GM12878 (cell line): ENCODE data around the gene HLA-DRB1. TPM values are rescaled to one million over a fixed set of nuclear protein-coding genes. Genes with fewer than 3 reads are reported as not detected.

Experiments used
- CEBPB ChIP-seq, 2 experiments: fragments of 150-350 bp in 1 of 2; IDR thresholded peaks; 2 replicates each; pipeline ENCODE4 v1.6.1; 2012 to 2014; ENCODE audit warnings: low read depth in 2 of 2, low read length in 2 of 2, borderline replicate concordance in 1 of 2, inconsistent platforms in 1 of 2
- CEBPZ ChIP-seq: fragments of 150-350 bp; IDR thresholded peaks from 2 replicates; pipeline ENCODE4 v1.6.1; 2016; ENCODE audit warnings: low read depth, low read length
- CHD1 ChIP-seq: IDR thresholded peaks from 2 replicates; pipeline ENCODE4 v1.6.1; 2012; ENCODE audit warnings: low read depth, low read length, improper control_type of control experiment
- E2F8 ChIP-seq: fragments of 450-650 bp; IDR thresholded peaks from 2 replicates; pipeline ENCODE4 v1.6.1; 2018; ENCODE audit warnings: mild to moderate bottlenecking, low read depth, moderate library complexity; ENCODE audit not compliant: partially characterized antibody
- EED ChIP-seq: sonication (generic); IDR thresholded peaks from 2 replicates; pipeline ENCODE4 v1.6.1; 2016; ENCODE audit warnings: antibody characterized with exemption, low read depth
- EP300 ChIP-seq, 2 experiments: fragments of 150-350 bp in 1 of 2; IDR thresholded peaks; 2 replicates each; pipeline ENCODE4 v1.6.1; 2011 to 2012; ENCODE audit warnings: low read depth in 2 of 2, low read length in 2 of 2, borderline replicate concordance in 1 of 2, improper control_type of control experiment in 1 of 2, inconsistent platforms in 1 of 2; ENCODE audit not compliant: control insufficient read depth in 1 of 2
- ETV6 ChIP-seq, 2 experiments: fragments of 450-650 bp in 1 of 2; IDR thresholded peaks in 1 of 2; conservative IDR thresholded peaks in 1 of 2; 2 replicates each; pipeline ENCODE4 v1.6.1; 2014; ENCODE audit warnings: antibody characterized with exemption in 1 of 2, borderline replicate concordance in 1 of 2, low read depth in 1 of 2, mild to moderate bottlenecking in 1 of 2, moderate library complexity in 1 of 2
- MEF2A ChIP-seq: IDR thresholded peaks from 2 replicates; pipeline ENCODE4 v1.6.1; 2011; ENCODE audit warnings: low read depth, mild to moderate bottlenecking, low read length, moderate library complexity; ENCODE audit not compliant: insufficient read depth
- MLLT1 ChIP-seq: fragments of 450-650 bp; IDR thresholded peaks from 2 replicates; pipeline ENCODE4 v1.6.1; 2016; ENCODE audit warnings: mild to moderate bottlenecking
- PKNOX1 ChIP-seq: fragments of 450-650 bp; IDR thresholded peaks from 2 replicates; pipeline ENCODE4 v1.6.1; 2016; ENCODE audit warnings: mild to moderate bottlenecking
- RCOR1 ChIP-seq: conservative IDR thresholded peaks from 2 replicates; pipeline ENCODE4 v1.6.1; 2012; ENCODE audit warnings: low read depth, low read length, improper control_type of control experiment
- REST ChIP-seq: IDR thresholded peaks from 2 replicates; pipeline ENCODE4 v1.6.1; 2012; ENCODE audit warnings: mild to moderate bottlenecking, low read depth, low read length
- SMAD5 ChIP-seq: IDR thresholded peaks from 2 replicates; pipeline ENCODE4 v1.6.1; 2016; ENCODE audit warnings: antibody characterized with exemption, low read depth
- TCF3 ChIP-seq: IDR thresholded peaks from 2 replicates; pipeline ENCODE4 v1.6.1; 2012; ENCODE audit warnings: low read depth, mild to moderate bottlenecking, low read length, borderline replicate concordance; ENCODE audit not compliant: insufficient read depth
- TCF7 ChIP-seq: IDR thresholded peaks from 2 replicates; pipeline ENCODE4 v1.6.1; 2014; ENCODE audit warnings: antibody characterized with exemption, borderline replicate concordance
- ZSCAN29 ChIP-seq: fragments of 450-650 bp; IDR thresholded peaks from 2 replicates; pipeline ENCODE4 v1.6.1; 2017; ENCODE audit warnings: mild to moderate bottlenecking, moderate library complexity
- polyA plus RNA-seq, 11 experiments: library from polyadenylated mRNA; depleted of rRNA in 4 of 11; unstranded in 6 of 11; stranded (reverse) in 5 of 11; fragments of >200 nt; fragmentation: Nextera tagmentation in 4 of 11; fragmentation: Illumina TruSeq in 1 of 11; extraction: Ambion mirVana in 4 of 11; extraction: Trizol in 1 of 11; gene quantifications; 1 replicate in 1 of 11; 2 replicates in 10 of 11; pipeline versions ENCODE4 v1.2.1 to v1.2.3, GENCODE V29; 2011 to 2016; ENCODE audit warnings: inconsistent platforms in 2 of 11, missing spikeins in 2 of 11, low read depth in 1 of 11
- total RNA-seq, 4 experiments: library from RNA; depleted of rRNA in 3 of 4; stranded (reverse); fragments of >200 nt in 3 of 4; fragmentation: Illumina TruSeq in 1 of 4; extraction: Trizol in 1 of 4; gene quantifications; 2 replicates each; pipeline versions ENCODE4 v1.2.1 to v1.2.3, GENCODE V29; 2013 to 2021

The HLA-DRB1 gene
- total and polyA plus RNA-seq, 10 of the 15 experiments (the other 5 are each of a cell fraction or from before 2014, with no cell fraction given) = 312 to 1,082 (median 604) TPM

GRCh38 chr6:32637219-32637880, 47.7 kb upstream of the HLA-DRB1 start, which contains the start of gene HLA-DQA1 (continued):
- 0 out of 2 replicates have a peak, but pooled peaks have one; percentile 67 for TF ChIP-seq CHD1
- TF ChIP-seq CEBPZ = no peak
- TF ChIP-seq EP300 (IDR thresholded peaks at IDR 0.05; ENCODE audit: borderline replicate concordance in 1 of 2, control insufficient read depth in 1 of 2, low read depth in 2 of 2, low read length in 2 of 2) = no peak
- no peak for TF ChIP-seq ZSCAN29
- peak in 1 of 2 experiments; percentile 78; a peak in 1 of 4 replicates for TF ChIP-seq CEBPB (IDR thresholded peaks at IDR 0.05; ENCODE audit: borderline replicate concordance in 1 of 2, low read depth in 2 of 2, low read length in 2 of 2)
- TF ChIP-seq RCOR1 = no peak
- no peak for TF ChIP-seq PKNOX1
- TF ChIP-seq MLLT1 = peak; percentile 92
- TF ChIP-seq EED = no peak
- no peak for TF ChIP-seq E2F8
- TF ChIP-seq MEF2A = no peak
- TF ChIP-seq REST = no peak
- no peak for TF ChIP-seq TCF7
- TF ChIP-seq SMAD5 = peak; percentile 98
- TF ChIP-seq TCF3 = 0 out of 2 replicates have a peak, but pooled peaks have one; percentile 60
- no peak for TF ChIP-seq ETV6 (conservative IDR thresholded peaks at IDR 0.05 in 1 of 2, IDR thresholded peaks at IDR 0.05 in 1 of 2; ENCODE audit: borderline replicate concordance in 1 of 2, low read depth in 1 of 2)
